ENCODE results near the gene NEU3. TPM values are rescaled to one million over a fixed set of nuclear protein-coding genes. Genes with fewer than 3 reads are reported as not detected.

Gene NEU3
- total and polyA plus RNA-seq, 7 donors = 1.8 to 26.7 (median 14.0) TPM

GRCh38 chr11:75001686-75002085 lies 13.0 kb downstream of the NEU3 start:
- intact Hi-C loops (cut with DNase I) = no loop called here
- Histone ChIP-seq H3K27me3 (ENCODE audit: insufficient read depth in 3 of 3, low read length in 2 of 3) (no peaks in the 10 kb centered on the region), H3K4me3 (no peak overlapping the region), H3K4me1 (peaks cover 4% of the 10 kb centered on the region), H3K27ac (no peak overlapping the region), H3K9me3 (no peaks in the 10 kb centered on the region), H3K36me3 (ENCODE audit: insufficient read depth in 1 of 2, low read depth in 1 of 2) (peaks cover 5 to 64% of the 10 kb centered on the region in 2 donors)
- DNase-seq (no peak), ATAC-seq (no peak)
- TF ChIP-seq CTCF (IDR thresholded peaks at IDR 0.05) = no peak
- WGBS, 3 donors = 89 to 97% (median 96%) methylated on average over 3 of the region's 3 CpGs

- H3K36me3 ChIP-seq (ENCODE audit: insufficient read depth in 1 of 2, low read depth in 1 of 2) = peaks cover 0 to 64% of the 10 kb centered on the region in 2 donors
- no peaks in the 10 kb centered on the region for H3K27me3 ChIP-seq (ENCODE audit: insufficient read depth in 3 of 3, low read length in 2 of 3)
- intact Hi-C loops (cut with DNase I) = no loop called here
- TF ChIP-seq CTCF (IDR thresholded peaks at IDR 0.05) = no peak
- H3K4me3 ChIP-seq = no peak overlapping the region
- DNase-seq (no peak), ATAC-seq (no peak)
- WGBS, 3 donors = 91 to 97% (median 95%) methylated on average over 1 of the region's 1 CpG
- H3K4me1 ChIP-seq = peaks cover 4% of the 10 kb centered on the region
- H3K9me3 ChIP-seq = no peaks in the 10 kb centered on the region
- H3K27ac ChIP-seq = no peak overlapping the region
Observed at GRCh38 chr11:75002516-75002915, 13.8 kb downstream of the NEU3 start.

GRCh38 chr11:75004215-75004614 lies 15.5 kb downstream of the NEU3 start:
- WGBS, 3 donors = 82 to 92% (median 87%) methylated on average over 1 of the region's 1 CpG
- H3K4me1 ChIP-seq = peaks cover 4% of the 10 kb centered on the region
- peaks cover 0 to 67% of the 10 kb centered on the region in 2 donors for H3K36me3 ChIP-seq (ENCODE audit: insufficient read depth in 1 of 2, low read depth in 1 of 2)
- TF ChIP-seq CTCF (IDR thresholded peaks at IDR 0.05) = no peak
- no peaks in the 10 kb centered on the region for H3K9me3 ChIP-seq
- H3K4me3 ChIP-seq = no peak overlapping the region
- H3K27ac ChIP-seq = no peak overlapping the region
- no peaks in the 10 kb centered on the region for H3K27me3 ChIP-seq (ENCODE audit: insufficient read depth in 3 of 3, low read length in 2 of 3)
- no peak for DNase-seq
- intact Hi-C loops (cut with DNase I) = no loop called here
- ATAC-seq = no peak

- WGBS, 3 donors = 26 to 33% (median 28%) methylated on average over 2 of the region's 2 CpGs
- Histone ChIP-seq H3K36me3 (ENCODE audit: insufficient read depth in 1 of 2, low read depth in 1 of 2) (peaks cover 0 to 40% of the 10 kb centered on the region in 2 donors), H3K27me3 (ENCODE audit: insufficient read depth in 3 of 3, low read length in 2 of 3) (no peaks in the 10 kb centered on the region), H3K4me1 (peaks cover 57% of the 10 kb centered on the region), H3K4me3 (no peak overlapping the region), H3K27ac (peak overlapping the region; percentile 92), H3K9me3 (no peaks in the 10 kb centered on the region)
- TF ChIP-seq CTCF (IDR thresholded peaks at IDR 0.05) = no peak
- DNase-seq (no peak), ATAC-seq (no peak)
- intact Hi-C loops (cut with DNase I) = loop anchor here in 1 of 2 donors (5.0 kb wide), 1 partner anchor 64 kb away; the partner anchor contains the start of genes SPCS2 and XRRA1
Observed at GRCh38 chr11:75011357-75011756, 22.6 kb downstream of the NEU3 start.

GRCh38 chr11:75011872-75012271 lies 23.1 kb downstream of the NEU3 start:
- ATAC-seq = no peak
- Histone ChIP-seq H3K4me1 (peaks cover 57% of the 10 kb centered on the region), H3K9me3 (no peaks in the 10 kb centered on the region), H3K27ac (peak overlapping the region; percentile 92), H3K27me3 (ENCODE audit: insufficient read depth in 3 of 3, low read length in 2 of 3) (no peaks in the 10 kb centered on the region), H3K36me3 (ENCODE audit: insufficient read depth in 1 of 2, low read depth in 1 of 2) (peaks cover 0 to 35% of the 10 kb centered on the region in 2 donors), H3K4me3 (no peak overlapping the region)
- no peak for DNase-seq
- intact Hi-C loops (cut with DNase I) = loop anchor here in 1 of 2 donors (5.0 kb wide), 1 partner anchor 65 kb away; the partner anchor contains the start of genes SPCS2 and XRRA1
- WGBS, 3 donors = 35 to 63% (median 45%) methylated on average over 6 of the region's 6 CpGs
- TF ChIP-seq CTCF (IDR thresholded peaks at IDR 0.05) = no peak
